Thoracic aorta (tissue), 2 donors: Measurements from ENCODE around the gene DZIP1L. TPM values are rescaled to one million over a fixed set of nuclear protein-coding genes. Genes with fewer than 3 reads are reported as not detected.

Experiments
- ATAC-seq: fragments of 150-250 bp; one replicate; pipeline ENCODE4 v1.8.0; 2017; ENCODE audit warnings: low read depth; ENCODE audit not compliant: insufficient number of reproducible peaks, low FRiP score
- DNase-seq: peaks from one replicate; pipeline ENCODE4 v3.0.0-alpha.2; 2020; ENCODE audit warnings: low spot score
- H3K27ac ChIP-seq, 2 donors: fragments of 200-600 bp; sonication (generic); 1 replicate in 1 of 2; 2 replicates in 1 of 2; pipeline ENCODE4 v1.5.1; 2016; ENCODE audit warnings: mild to moderate bottlenecking in 2 of 2, moderate library complexity in 2 of 2
- H3K27me3 ChIP-seq: fragments of 200-600 bp; sonication (generic); replicated peaks from 2 replicates; pipeline ENCODE4 v1.6.0; 2016; ENCODE audit warnings: mild to moderate bottlenecking; ENCODE audit not compliant: insufficient read depth
- H3K36me3 ChIP-seq: fragments of 200-600 bp; sonication (generic); one replicate; pipeline ENCODE4 v1.5.1; 2016
- H3K4me1 ChIP-seq, 2 donors: fragments of 200-600 bp; sonication (generic); 1 replicate in 1 of 2; 2 replicates in 1 of 2; pipeline versions ENCODE4 v1.5.1 to v1.6.0; 2016; ENCODE audit warnings: low read depth in 2 of 2, mild to moderate bottlenecking in 1 of 2; ENCODE audit not compliant: control insufficient read depth in 1 of 2
- H3K4me3 ChIP-seq: fragments of 200-600 bp; sonication (generic); 2 replicates; pipeline ENCODE4 v1.5.1; 2016; ENCODE audit warnings: mild to moderate bottlenecking
- H3K9me3 ChIP-seq: fragments of 200-600 bp; sonication (generic); 2 replicates; pipeline ENCODE4 v1.5.1; 2016
- CTCF ChIP-seq: fragments of 200-600 bp; sonication (generic); IDR thresholded peaks from one replicate; pipeline ENCODE4 v1.5.1; 2019; ENCODE audit warnings: antibody characterized with exemption
- total RNA-seq, 2 donors: library from RNA; depleted of rRNA; stranded (reverse); fragments of >200 nt; gene quantifications; one replicate each; pipeline versions ENCODE4 v1.1.0 to v1.2.3, GENCODE V29; 2016

Gene DZIP1L
- total RNA-seq, 2 donors from 2014 or later: 61.1 to 110 TPM

- Histone ChIP-seq H3K9me3 (no peaks in the 10 kb centered on the region), H3K4me1 (peaks cover 5 to 15% of the 10 kb centered on the region in 2 donors), H3K4me3 (no peak overlapping the region), H3K27ac (no peak overlapping the region), H3K36me3 (peaks cover 6% of the 10 kb centered on the region), H3K27me3 (no peaks in the 10 kb centered on the region)
- no peak for TF ChIP-seq CTCF
- no peak for DNase-seq
- no peak for ATAC-seq
Observed at GRCh38 chr3:138057384-138057783, 58.0 kb downstream of the DZIP1L start.

GRCh38 chr3:138054057-138054456 is 61.4 kb downstream of the DZIP1L start:
- no peak overlapping the region for H3K27ac ChIP-seq
- DNase-seq (no peak), ATAC-seq (no peak)
- H3K4me1 ChIP-seq: peaks cover 0 to 3% of the 10 kb centered on the region in 2 donors
- no peak overlapping the region for H3K4me3 ChIP-seq
- no peaks in the 10 kb centered on the region for H3K9me3 ChIP-seq
- H3K27me3 ChIP-seq: no peaks in the 10 kb centered on the region
- H3K36me3 ChIP-seq: peaks cover 5% of the 10 kb centered on the region
- no peak for TF ChIP-seq CTCF

- ATAC-seq: peak; percentile 5
- Histone ChIP-seq H3K27ac (no peak overlapping the region), H3K27me3 (no peaks in the 10 kb centered on the region), H3K4me3 (no peak overlapping the region), H3K9me3 (no peaks in the 10 kb centered on the region), H3K4me1 (no peaks in the 10 kb centered on the region), H3K36me3 (peaks cover 7% of the 10 kb centered on the region)
- TF ChIP-seq CTCF: peak; percentile 39
- no peak for DNase-seq
Observed at GRCh38 chr3:138051947-138052802, 63.2 kb downstream of the DZIP1L start.

- H3K36me3 ChIP-seq: peaks cover 7% of the 10 kb centered on the region
Observed at GRCh38 chr3:138049157-138049919, 66.1 kb downstream of the DZIP1L start.

More at GRCh38 chr3:138049157-138049919, 66.1 kb downstream of the DZIP1L start:
- no peak overlapping the region for H3K27ac ChIP-seq
- DNase-seq (no peak), ATAC-seq (no peak)
- H3K27me3 ChIP-seq: no peaks in the 10 kb centered on the region
- no peaks in the 10 kb centered on the region for H3K4me1 ChIP-seq
- H3K9me3 ChIP-seq: no peaks in the 10 kb centered on the region
- no peak for TF ChIP-seq CTCF
- H3K4me3 ChIP-seq: no peak overlapping the region
